WTC11 (cell line): Measurements from ENCODE around the gene CYP2C9. TPM values are rescaled to one million over a fixed set of nuclear protein-coding genes. Genes with fewer than 3 reads are reported as not detected.

Source experiments
- ATAC-seq: fragments of 200-7000 bp; cut with Tn5 transposase; 2 replicates; pipeline ENCODE4 v1.10.0; 2021; ENCODE audit warnings: mild to moderate bottlenecking, moderate library complexity
- CTCF ChIA-PET: fragments of 300-600 bp; sonication (Branson Sonifier 250); formaldehyde crosslinking; loops from one replicate; lab custom pipeline; 2021; ENCODE audit warnings: antibody characterized with exemption; lab: Charles Lee
- POLR2A ChIA-PET: fragments of 350-600 bp; sonication (Branson Sonifier 250); formaldehyde crosslinking; loops from one replicate; lab custom pipeline; 2021; ENCODE audit warnings: antibody characterized with exemption; lab: Charles Lee
- DNase-seq: peaks from one replicate; pipeline ENCODE4 v3.0.0; 2021; ENCODE audit warnings: low spot score
- H3K27ac Mint-ChIP-seq: 2 replicates; pipeline ENCODE4 v1.8.0; 2021; ENCODE audit warnings: mixed read lengths
- H3K27me3 Mint-ChIP-seq: 2 replicates; pipeline ENCODE4 v1.8.0; 2021; ENCODE audit warnings: low read depth, mild to moderate bottlenecking, moderate library complexity, mixed read lengths
- H3K36me3 Mint-ChIP-seq: 2 replicates; pipeline ENCODE4 v1.8.0; 2021; ENCODE audit warnings: mixed read lengths
- H3K4me1 Mint-ChIP-seq: 2 replicates; pipeline ENCODE4 v1.8.0; 2022; ENCODE audit warnings: mixed read lengths
- H3K4me3 Mint-ChIP-seq: 2 replicates; pipeline ENCODE4 v1.8.0; 2021; ENCODE audit warnings: mild to moderate bottlenecking, moderate library complexity, mixed read lengths
- H3K9me3 Mint-ChIP-seq: 2 replicates; pipeline ENCODE4 v1.8.0; 2021; ENCODE audit warnings: mixed read lengths
- AFF4 ChIP-seq: sonication (generic); formaldehyde crosslinking; IDR thresholded peaks from 2 replicates; pipeline ENCODE4 v1.8.1; 2023; ENCODE audit warnings: mild to moderate bottlenecking, missing genetic modification reagents, borderline replicate concordance
- AR ChIP-seq: fragments of 250-450 bp; sonication (Bioruptor Pico); IDR thresholded peaks from 2 replicates; pipeline ENCODE4 v1.9.0; 2021; ENCODE audit warnings: mild to moderate bottlenecking
- ATF3 ChIP-seq: sonication (generic); formaldehyde crosslinking; conservative IDR thresholded peaks from 2 replicates; pipeline ENCODE4 v1.8.1; 2022; ENCODE audit warnings: mild to moderate bottlenecking, missing genetic modification reagents
- ATF6 ChIP-seq: sonication (generic); formaldehyde crosslinking; IDR thresholded peaks from 2 replicates; pipeline ENCODE4 v1.8.1; 2023; ENCODE audit warnings: mild to moderate bottlenecking, missing genetic modification reagents
- CREM ChIP-seq: sonication (generic); formaldehyde crosslinking; IDR thresholded peaks from 2 replicates; pipeline ENCODE4 v1.8.1; 2022; ENCODE audit warnings: mild to moderate bottlenecking, missing genetic modification reagents, moderate library complexity
- E2F5 ChIP-seq: sonication (generic); formaldehyde crosslinking; IDR thresholded peaks from 2 replicates; pipeline ENCODE4 v1.8.1; 2022; ENCODE audit warnings: mild to moderate bottlenecking, moderate library complexity, missing genetic modification reagents
- MYBL2 ChIP-seq: sonication (generic); formaldehyde crosslinking; IDR thresholded peaks from 2 replicates; pipeline ENCODE4 v1.8.1; 2023; ENCODE audit warnings: mild to moderate bottlenecking, moderate library complexity, missing genetic modification reagents
- NFATC4 ChIP-seq: fragments of 250-450 bp; sonication (Bioruptor Pico); IDR thresholded peaks from 2 replicates; pipeline ENCODE4 v1.9.0; 2021; ENCODE audit warnings: mild to moderate bottlenecking
- NFYB ChIP-seq: sonication (generic); formaldehyde crosslinking; conservative IDR thresholded peaks from 2 replicates; pipeline ENCODE4 v1.8.0; 2022; ENCODE audit warnings: low read depth, missing genetic modification reagents
- NR1H2 ChIP-seq: sonication (generic); formaldehyde crosslinking; IDR thresholded peaks from 2 replicates; pipeline ENCODE4 v1.9.0; 2021; ENCODE audit warnings: mild to moderate bottlenecking, moderate library complexity, missing genetic modification reagents
- OVOL2 ChIP-seq: fragments of 250-450 bp; sonication (Bioruptor Pico); IDR thresholded peaks from 2 replicates; pipeline ENCODE4 v1.9.0; 2021; ENCODE audit warnings: mild to moderate bottlenecking, borderline replicate concordance
- PREB ChIP-seq: sonication (generic); formaldehyde crosslinking; IDR thresholded peaks from 2 replicates; pipeline ENCODE4 v1.8.1; 2022; ENCODE audit warnings: mild to moderate bottlenecking, missing genetic modification reagents, moderate library complexity, borderline replicate concordance
- SOX15 ChIP-seq: fragments of 250-450 bp; sonication (Bioruptor Pico); IDR thresholded peaks from 2 replicates; pipeline ENCODE4 v1.9.0; 2021; ENCODE audit warnings: mild to moderate bottlenecking
- ZBTB43 ChIP-seq: sonication (generic); formaldehyde crosslinking; IDR thresholded peaks from 2 replicates; pipeline ENCODE4 v1.8.1; 2023; ENCODE audit warnings: mild to moderate bottlenecking, missing genetic modification reagents
- ZNF121 ChIP-seq: sonication (generic); formaldehyde crosslinking; IDR thresholded peaks from 2 replicates; pipeline ENCODE4 v1.8.0; 2023; ENCODE audit warnings: missing genetic modification reagents
- ZNF219 ChIP-seq: sonication (generic); formaldehyde crosslinking; IDR thresholded peaks from 2 replicates; pipeline ENCODE4 v1.8.0; 2023; ENCODE audit warnings: missing genetic modification reagents, mild to moderate bottlenecking, borderline replicate concordance
- ZNF317 ChIP-seq: sonication (generic); formaldehyde crosslinking; IDR thresholded peaks from 2 replicates; pipeline ENCODE4 v1.8.1; 2023; ENCODE audit warnings: low read depth, mild to moderate bottlenecking, moderate library complexity, missing genetic modification reagents, borderline replicate concordance
- ZNF416 ChIP-seq: fragments of 250-450 bp; sonication (Bioruptor Pico); IDR thresholded peaks from 2 replicates; pipeline ENCODE4 v1.9.0; 2021; ENCODE audit warnings: mild to moderate bottlenecking, inconsistent platforms
- total RNA-seq: library from RNA; stranded (reverse); gene quantifications from 3 replicates; pipeline ENCODE4 v1.2.3, GENCODE V29; 2021

CYP2C9 gene
- total RNA-seq, 1 experiment from 2014 or later = 0.50 TPM

GRCh38 chr10:94989192-94989591 is 50.7 kb downstream of the CYP2C9 start (continued):
- no peak for TF ChIP-seq E2F5 (CRISPR knock-in tag)
- TF ChIP-seq ZNF416 = no peak
- TF ChIP-seq ZNF317 (CRISPR knock-in tag) = no peak
- TF ChIP-seq SOX15 (CRISPR knock-in tag) = no peak
- TF ChIP-seq ZNF121 (CRISPR knock-in tag) = no peak

GRCh38 chr10:94991243-94991888 is 52.9 kb downstream of the CYP2C9 start:
- ChIA-PET CTCF (interaction anchor here (1.3 kb wide), 1 partner anchor 27 kb away, joined by 3 read pairs; no protein-coding TSS in a partner anchor), POLR2A (no interaction called here)
- H3K4me1 Mint-ChIP-seq = peaks cover 8% of the 10 kb centered on the region
- H3K27me3 Mint-ChIP-seq = no peaks in the 10 kb centered on the region; the same call in none of the 2 replicates
- no peak overlapping the region for H3K27ac Mint-ChIP-seq
- DNase-seq = no peak
- no peak for TF ChIP-seq NR1H2 (CRISPR knock-in tag)
- no peak for TF ChIP-seq PREB (CRISPR knock-in tag)
- TF ChIP-seq ATF6 (CRISPR knock-in tag) = no peak
- TF ChIP-seq ZNF219 (CRISPR knock-in tag) = no peak
- TF ChIP-seq AR (CRISPR knock-in tag) = no peak
- no peak for TF ChIP-seq CREM (CRISPR knock-in tag)
- no peak for TF ChIP-seq NFATC4
- H3K4me3 Mint-ChIP-seq = no peak overlapping the region
- H3K36me3 Mint-ChIP-seq = peaks cover 19% of the 10 kb centered on the region
- no peak for ATAC-seq
- H3K9me3 Mint-ChIP-seq = peaks cover 53% of the 10 kb centered on the region

GRCh38 chr10:94992811-94993210 is 54.4 kb downstream of the CYP2C9 start:
- ChIA-PET POLR2A (interaction anchor here (0.7 kb wide), 1 partner anchor 43 kb away, joined by 3 read pairs; no protein-coding TSS in a partner anchor), CTCF (interaction anchor here (1.3 kb wide), 1 partner anchor 29 kb away, joined by 3 read pairs; no protein-coding TSS in a partner anchor)
- DNase-seq (peak; percentile 46), ATAC-seq (peak; percentile 89)
- H3K9me3 Mint-ChIP-seq = peaks cover 47% of the 10 kb centered on the region
- H3K27me3 Mint-ChIP-seq = no peaks in the 10 kb centered on the region; the same call in none of the 2 replicates
- no peak overlapping the region for H3K27ac Mint-ChIP-seq
- H3K4me3 Mint-ChIP-seq = no peak overlapping the region
- H3K36me3 Mint-ChIP-seq = peaks cover 19% of the 10 kb centered on the region
- H3K4me1 Mint-ChIP-seq = peaks cover 21% of the 10 kb centered on the region
- TF ChIP-seq OVOL2 (CRISPR knock-in tag) (no peak), ZNF416 (no peak), ATF3 (CRISPR knock-in tag) (no peak), NFYB (CRISPR knock-in tag) (no peak), AFF4 (no peak), MYBL2 (CRISPR knock-in tag) (no peak), ZBTB43 (CRISPR knock-in tag) (no peak)
